ENCODE data around the gene DAP. TPM values are rescaled to one million over a fixed set of nuclear protein-coding genes. Genes with fewer than 3 reads are reported as not detected.

DAP gene
- total and polyA plus RNA-seq, 2 experiments from 2014 or later: 52.9 to 255 TPM

- Histone ChIP-seq H3K27me3 (replicated peaks; ENCODE audit: insufficient read depth) (no peaks in the 10 kb centered on the region), H3K9ac (no peak overlapping the region), H2AFZ (no peak overlapping the region), H4K20me1 (ENCODE audit: insufficient read depth) (no peaks in the 10 kb centered on the region), H3F3A (ENCODE audit: insufficient read depth) (0 out of 2 replicates have a peak, but pooled peaks cover 3% of the 10 kb centered on the region), H3K4me2 (ENCODE audit: unreplicated experiment) (no peak overlapping the region), H3K9me3 (ENCODE audit: low read depth) (no peaks in the 10 kb centered on the region), H3K27ac (no peak overlapping the region), H3K4me1 (ENCODE audit: insufficient read depth) (no peaks in the 10 kb centered on the region; the same call in 1 of the 2 replicates), H3K36me3 (ENCODE audit: low read depth) (peaks cover 19% of the 10 kb centered on the region), H3K4me3 (no peak overlapping the region), H3K9me2 (ENCODE audit: insufficient read depth) (no peaks in the 10 kb centered on the region), H3K79me2 (ENCODE audit: insufficient read depth) (no peaks in the 10 kb centered on the region)
- in situ Hi-C loops (cut with MboI): loop anchor here (25.0 kb wide), 2 partner anchors 511 to 1336 kb away; no protein-coding TSS in a partner anchor
- TF ChIP-seq EZH2 (IDR thresholded peaks at IDR 0.05; ENCODE audit: insufficient read depth, poor library complexity, severe bottlenecking): no peak
- TF ChIP-seq EZH2phosphoT487 (IDR thresholded peaks at IDR 0.05; ENCODE audit: insufficient read depth, low read depth): no peak
- 58 to 61% methylated on average over 4 of the region's 4 CpGs for WGBS, 2 experiments (ENCODE audit: low coverage in 1 of 2, low lambda C conversion rate in 2 of 2, missing lambda C conversion rate in 2 of 2)
- DNase-seq: no peak
These were observed 84.8 kb downstream of the DAP start for GRCh38 chr5:10676224-10676623.

- Histone ChIP-seq H3K4me1 (ENCODE audit: insufficient read depth) (no peaks in the 10 kb centered on the region; the same call in 1 of the 2 replicates), H3K27me3 (replicated peaks; ENCODE audit: insufficient read depth) (no peaks in the 10 kb centered on the region), H2AFZ (no peak overlapping the region), H3K9me3 (ENCODE audit: low read depth) (no peaks in the 10 kb centered on the region), H3K9ac (no peak overlapping the region), H3K4me2 (ENCODE audit: unreplicated experiment) (no peak overlapping the region), H3K27ac (no peak overlapping the region), H3K4me3 (no peak overlapping the region), H4K20me1 (ENCODE audit: insufficient read depth) (no peaks in the 10 kb centered on the region), H3K9me2 (ENCODE audit: insufficient read depth) (no peaks in the 10 kb centered on the region), H3F3A (ENCODE audit: insufficient read depth) (0 out of 2 replicates have a peak, but pooled peaks cover 3% of the 10 kb centered on the region), H3K79me2 (ENCODE audit: insufficient read depth) (no peaks in the 10 kb centered on the region), H3K36me3 (ENCODE audit: low read depth) (peaks cover 14% of the 10 kb centered on the region; the same call in 1 of the 2 replicates)
- in situ Hi-C loops (cut with MboI): loop anchor here (25.0 kb wide), 2 partner anchors 512 to 1337 kb away; no protein-coding TSS in a partner anchor
- WGBS, 2 experiments (ENCODE audit: low coverage in 1 of 2, low lambda C conversion rate in 2 of 2, missing lambda C conversion rate in 2 of 2): 75 to 80% methylated on average over 14 of the region's 14 CpGs
- DNase-seq: no peak
- TF ChIP-seq EZH2phosphoT487 (IDR thresholded peaks at IDR 0.05; ENCODE audit: insufficient read depth, low read depth): no peak
- TF ChIP-seq EZH2 (IDR thresholded peaks at IDR 0.05; ENCODE audit: insufficient read depth, poor library complexity, severe bottlenecking): no peak
These were observed 85.8 kb downstream of the DAP start for GRCh38 chr5:10675177-10675700.

- 53 to 54% methylated on average over 6 of the region's 6 CpGs for WGBS, 2 experiments (ENCODE audit: low coverage in 1 of 2, low lambda C conversion rate in 2 of 2, missing lambda C conversion rate in 2 of 2)
- in situ Hi-C loops (cut with MboI): no loop called here
- Histone ChIP-seq H3K9me3 (ENCODE audit: low read depth) (no peaks in the 10 kb centered on the region), H3K4me3 (no peak overlapping the region), H3K9ac (no peak overlapping the region), H2AFZ (no peak overlapping the region), H3F3A (ENCODE audit: insufficient read depth) (0 out of 2 replicates have a peak, but pooled peaks cover 3% of the 10 kb centered on the region), H3K27me3 (replicated peaks; ENCODE audit: insufficient read depth) (no peaks in the 10 kb centered on the region), H3K4me1 (ENCODE audit: insufficient read depth) (no peaks in the 10 kb centered on the region; the same call in 1 of the 2 replicates), H4K20me1 (ENCODE audit: insufficient read depth) (no peaks in the 10 kb centered on the region), H3K27ac (no peak overlapping the region), H3K79me2 (ENCODE audit: insufficient read depth) (no peaks in the 10 kb centered on the region), H3K36me3 (ENCODE audit: low read depth) (peaks cover 14% of the 10 kb centered on the region; the same call in 1 of the 2 replicates), H3K4me2 (ENCODE audit: unreplicated experiment) (no peak overlapping the region), H3K9me2 (ENCODE audit: insufficient read depth) (no peaks in the 10 kb centered on the region)
- TF ChIP-seq EZH2 (IDR thresholded peaks at IDR 0.05; ENCODE audit: insufficient read depth, poor library complexity, severe bottlenecking) (no peak), EZH2phosphoT487 (IDR thresholded peaks at IDR 0.05; ENCODE audit: insufficient read depth, low read depth) (no peak)
- DNase-seq: no peak
These were observed 86.5 kb downstream of the DAP start for GRCh38 chr5:10674582-10674981.

GRCh38 chr5:10674096-10674495 lies 86.9 kb downstream of the DAP start:
- Histone ChIP-seq H3K27ac (no peak overlapping the region), H3K79me2 (ENCODE audit: insufficient read depth) (no peaks in the 10 kb centered on the region), H3K27me3 (replicated peaks; ENCODE audit: insufficient read depth) (no peaks in the 10 kb centered on the region), H3K9me2 (ENCODE audit: insufficient read depth) (no peaks in the 10 kb centered on the region), H4K20me1 (ENCODE audit: insufficient read depth) (no peaks in the 10 kb centered on the region), H3K4me3 (no peak overlapping the region), H2AFZ (no peak overlapping the region), H3F3A (ENCODE audit: insufficient read depth) (0 out of 2 replicates have a peak, but pooled peaks cover 3% of the 10 kb centered on the region), H3K9ac (no peak overlapping the region), H3K36me3 (ENCODE audit: low read depth) (peaks cover 14% of the 10 kb centered on the region; the same call in 1 of the 2 replicates), H3K4me1 (ENCODE audit: insufficient read depth) (no peaks in the 10 kb centered on the region; the same call in 1 of the 2 replicates), H3K9me3 (ENCODE audit: low read depth) (no peaks in the 10 kb centered on the region), H3K4me2 (ENCODE audit: unreplicated experiment) (no peak overlapping the region)
- DNase-seq: no peak
- TF ChIP-seq EZH2phosphoT487 (IDR thresholded peaks at IDR 0.05; ENCODE audit: insufficient read depth, low read depth): no peak
- no peak for TF ChIP-seq EZH2 (IDR thresholded peaks at IDR 0.05; ENCODE audit: insufficient read depth, poor library complexity, severe bottlenecking)
- 82 to 83% methylated on average over 11 of the region's 11 CpGs for WGBS, 2 experiments (ENCODE audit: low coverage in 1 of 2, low lambda C conversion rate in 2 of 2, missing lambda C conversion rate in 2 of 2)
- in situ Hi-C loops (cut with MboI): no loop called here

Data from GM23248 (cell line).